ENCODE data around the gene MGLL.

Gene MGLL

DNA sequence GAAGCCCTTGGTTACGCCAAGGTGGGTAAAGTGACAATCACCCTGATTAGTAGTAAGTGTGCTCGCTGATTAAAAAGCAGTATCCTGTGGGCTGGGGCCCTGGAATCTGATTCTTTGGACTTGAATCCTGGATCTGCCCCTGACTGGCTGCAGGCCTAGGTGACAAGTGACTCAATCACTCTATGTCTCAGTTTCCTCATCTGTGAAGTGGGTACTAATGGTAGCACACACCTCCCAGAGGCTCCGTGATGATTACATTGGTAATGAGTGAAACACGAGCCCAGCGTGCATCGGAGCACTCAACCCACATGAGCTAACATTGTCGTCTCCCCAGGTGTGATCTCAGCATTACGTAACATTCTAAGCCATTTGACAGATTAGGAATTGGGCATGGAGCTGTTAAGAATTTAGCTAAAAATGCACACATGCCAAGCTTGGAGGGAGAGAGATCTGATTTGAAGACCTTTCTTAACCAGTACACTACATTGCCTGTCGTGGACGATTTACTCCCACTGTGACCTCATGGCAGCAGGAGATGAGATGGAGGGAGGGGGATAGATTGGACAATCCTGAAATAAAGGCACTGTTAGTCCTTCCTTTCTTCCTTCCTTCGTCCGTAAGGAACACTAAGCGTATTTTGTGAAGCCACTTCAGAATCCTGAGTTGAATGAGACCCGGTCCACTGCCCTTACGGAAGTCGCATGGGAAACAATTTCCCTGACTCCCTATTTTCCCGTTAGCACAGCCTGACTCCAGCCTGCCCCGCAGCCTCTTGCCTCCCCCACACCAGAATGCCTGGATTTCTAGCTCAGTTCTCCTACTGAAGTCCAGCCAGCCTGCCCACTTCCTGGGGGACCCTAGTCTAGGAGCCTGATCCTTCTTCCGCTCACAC, 32.1 kb downstream of the MGLL start:
- no peak for DNase-seq (ENCODE audit: low spot score)

DNA sequence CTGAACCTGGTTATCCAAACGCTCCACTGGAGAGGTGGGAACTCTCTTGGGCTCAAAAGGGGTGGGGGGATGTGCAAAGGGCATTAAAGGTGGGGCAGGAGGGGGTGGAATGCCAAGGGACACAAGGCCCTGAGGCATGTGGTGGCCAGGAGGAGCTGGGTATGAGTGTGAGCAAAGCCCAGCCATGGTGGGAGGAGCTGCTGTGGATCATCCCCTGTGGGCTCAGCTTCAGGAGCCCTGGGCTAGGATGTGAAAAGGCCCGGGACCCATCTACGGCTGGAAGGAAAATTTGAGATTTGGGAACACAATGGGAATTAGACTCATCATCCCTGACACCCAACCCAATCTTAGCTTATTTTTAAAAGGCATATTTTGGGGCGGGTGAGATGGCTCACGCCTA, 33.3 kb downstream of the MGLL start:
- DNase-seq (ENCODE audit: low spot score) = no peak

DNA sequence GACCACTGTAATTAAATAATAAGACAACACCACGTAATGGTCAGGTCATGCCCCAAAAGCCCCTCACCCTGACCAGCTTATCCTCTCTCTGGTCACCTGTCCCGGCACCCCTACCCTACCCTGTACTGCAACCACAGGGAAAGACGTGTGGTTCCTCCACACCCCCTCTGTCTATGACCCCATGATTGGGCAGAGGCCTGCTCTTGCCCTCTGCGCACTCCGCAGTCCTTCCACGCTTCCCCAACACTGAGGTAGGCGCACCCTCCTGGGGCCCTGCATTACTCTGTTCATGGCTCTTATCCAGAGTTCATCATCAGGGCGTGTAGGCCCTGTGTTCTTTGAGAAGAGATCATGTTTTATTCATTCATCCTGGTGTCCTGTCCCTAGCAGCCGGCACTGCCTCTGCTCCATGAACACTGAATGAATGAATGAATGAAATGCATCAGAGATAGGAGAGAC, 33.8 kb downstream of the MGLL start:
- no peak for DNase-seq (ENCODE audit: low spot score)

DNA sequence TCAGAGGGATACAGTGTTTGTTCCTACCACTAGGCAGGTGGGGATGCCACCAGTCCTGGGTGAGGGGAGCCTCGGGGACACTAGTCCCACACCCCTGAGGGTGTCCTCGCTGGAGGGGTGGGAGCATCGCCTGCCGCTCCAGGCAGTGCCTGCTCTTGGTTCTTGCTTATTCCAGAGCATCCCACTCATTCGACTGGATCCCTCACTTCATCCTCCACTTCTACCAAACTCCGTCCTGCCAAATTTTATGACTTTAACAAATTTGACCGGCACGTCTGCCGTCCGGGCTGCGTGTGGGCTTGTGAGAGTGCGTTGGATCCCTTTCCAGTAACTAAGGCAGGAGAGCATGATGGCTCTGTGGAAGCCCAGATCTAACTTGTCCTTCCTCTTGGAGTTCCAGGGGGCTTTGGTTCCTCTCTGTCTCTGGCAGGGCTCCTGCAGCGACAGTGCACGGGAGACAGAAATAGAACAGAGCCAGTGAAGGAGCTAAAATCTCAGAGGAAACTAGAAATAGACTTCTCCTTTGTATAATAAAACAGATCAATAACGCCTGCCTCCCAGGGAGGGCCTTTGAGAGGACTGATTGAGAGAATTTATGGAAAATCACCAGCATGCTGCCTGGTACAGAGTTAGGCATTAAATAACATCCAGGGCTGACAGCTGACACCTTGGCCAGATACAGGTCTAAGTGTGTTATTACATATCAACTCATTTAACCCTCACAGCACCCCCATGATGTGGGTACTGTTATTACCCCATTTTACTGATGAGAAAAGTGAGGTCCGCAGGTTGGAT, 34.5 kb downstream of the MGLL start:
- DNase-seq (ENCODE audit: low spot score) = no peak

DNA sequence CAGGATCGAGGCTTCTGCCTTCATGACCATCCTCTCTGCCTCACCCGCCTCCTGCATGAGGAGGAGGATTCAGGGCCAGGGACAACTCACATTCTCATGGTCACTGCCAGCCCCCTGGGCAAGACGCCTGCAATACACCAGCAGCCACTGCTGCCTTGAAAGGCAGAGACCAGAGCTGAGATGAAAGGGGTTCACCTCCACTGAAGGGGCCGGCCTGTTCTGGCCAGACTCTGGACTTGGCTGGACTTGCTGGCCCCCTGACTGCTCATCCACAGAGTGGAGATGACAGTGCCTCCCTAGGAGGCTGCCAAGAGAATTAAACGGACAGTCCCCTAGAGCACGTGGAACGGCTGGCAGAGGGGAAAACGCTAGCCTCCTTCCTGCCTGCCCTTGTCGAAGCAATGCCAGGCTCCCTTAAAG, 35.2 kb downstream of the MGLL start:
- DNase-seq (ENCODE audit: low spot score) = no peak

DNA sequence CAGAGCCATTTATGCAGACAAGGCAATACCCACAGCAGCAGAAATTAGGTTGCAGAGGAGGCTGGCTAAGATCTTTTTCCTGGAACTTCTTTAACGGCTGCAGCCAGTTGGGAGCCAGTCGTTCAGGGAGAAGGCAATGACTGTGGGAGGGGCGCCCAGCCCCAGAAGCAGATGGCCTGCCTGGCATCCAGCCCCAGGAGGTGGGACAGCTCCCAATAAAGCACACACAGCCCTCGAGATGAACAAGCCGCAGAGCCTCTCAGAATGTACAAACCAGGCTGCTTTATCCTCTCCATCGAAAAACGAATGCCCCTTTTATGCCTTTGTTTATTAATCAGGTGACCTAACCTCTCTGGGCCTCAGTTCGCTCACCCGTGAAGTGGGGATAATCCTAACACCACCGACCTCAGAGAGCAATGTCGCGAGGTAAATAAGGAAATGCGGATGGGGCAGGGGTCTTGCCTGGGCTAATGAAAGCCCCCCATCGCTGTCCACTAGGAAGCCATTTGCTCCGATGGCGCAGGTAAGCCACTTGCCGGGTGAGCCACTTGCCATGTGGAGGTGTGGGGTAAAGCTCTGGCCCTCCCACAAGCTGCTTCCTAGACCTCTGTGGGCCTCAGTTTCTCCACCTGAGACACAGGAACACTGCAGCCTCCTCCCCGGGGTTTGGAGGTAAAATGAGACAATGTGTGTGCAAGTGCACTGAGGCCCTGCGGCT, 35.8 kb downstream of the MGLL start:
- DNase-seq (ENCODE audit: low spot score) = no peak

DNA sequence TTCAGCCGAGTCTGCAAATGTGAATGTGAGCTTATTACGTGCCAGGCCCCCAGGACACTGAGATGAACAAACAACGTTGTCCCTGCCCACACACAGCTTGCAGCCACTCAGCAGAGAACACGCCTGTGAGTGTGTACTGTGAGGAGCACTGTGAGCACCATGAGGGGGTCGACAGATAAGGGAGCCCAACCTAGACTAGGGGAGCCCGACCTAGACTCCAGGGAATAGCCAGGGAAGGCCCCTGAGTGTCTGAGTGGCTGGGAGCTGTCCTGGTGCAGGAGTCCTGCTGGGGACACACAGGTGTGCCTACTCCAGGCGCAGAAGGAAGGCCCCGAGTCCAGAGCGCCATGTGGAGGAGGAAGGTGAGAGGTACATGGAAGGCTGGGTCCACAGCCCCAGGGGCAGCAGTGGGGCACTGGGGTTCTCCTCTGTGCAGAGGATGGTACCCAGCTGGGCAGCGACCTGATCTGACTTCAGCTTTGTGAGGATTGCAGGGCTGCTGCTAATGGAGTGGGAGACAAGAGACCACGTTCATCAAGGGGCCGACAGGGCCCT, 36.5 kb downstream of the MGLL start:
- no peak for DNase-seq (ENCODE audit: low spot score)

DNA sequence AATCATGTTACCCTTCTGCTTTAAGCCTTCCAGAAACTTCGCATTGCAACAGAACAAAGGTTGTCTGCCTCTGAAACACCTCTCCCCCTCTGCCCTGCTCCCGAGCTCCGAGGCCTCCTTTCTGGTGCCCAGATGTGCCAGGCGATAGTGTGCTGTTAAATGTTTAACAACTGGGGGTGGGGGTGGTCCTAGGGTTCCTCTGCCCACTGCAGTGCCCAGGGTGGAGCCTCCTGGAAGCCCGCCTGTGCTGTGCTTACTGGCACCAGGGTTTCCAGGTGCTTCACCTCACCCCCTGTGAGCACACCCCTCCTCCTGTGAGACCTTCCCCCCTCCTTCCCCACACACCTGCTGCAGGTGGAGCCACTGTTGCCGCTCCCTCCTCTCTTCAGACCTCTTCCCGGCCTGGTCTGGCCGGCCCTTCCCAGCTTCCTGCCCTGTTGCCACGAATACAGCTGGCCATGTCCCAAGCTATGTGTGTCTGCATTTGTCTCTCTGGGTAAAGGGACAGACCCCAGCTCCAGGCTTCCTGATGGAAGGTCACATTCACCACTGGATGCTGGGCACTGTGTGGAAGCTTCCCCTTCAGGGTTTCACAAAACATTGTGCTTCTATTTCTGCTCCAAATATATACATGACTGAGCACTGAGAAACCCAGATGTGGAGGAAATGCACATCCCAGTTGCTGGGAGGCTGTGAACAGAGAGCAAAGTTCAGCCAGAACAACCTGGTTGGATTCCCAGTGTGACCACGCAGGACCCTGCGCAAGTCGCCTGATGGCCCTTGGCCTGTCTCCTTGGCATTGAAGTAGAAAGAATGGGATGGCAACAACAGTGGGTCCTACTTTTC, 37.2 kb downstream of the MGLL start:
- DNase-seq (ENCODE audit: low spot score) = no peak

DNA sequence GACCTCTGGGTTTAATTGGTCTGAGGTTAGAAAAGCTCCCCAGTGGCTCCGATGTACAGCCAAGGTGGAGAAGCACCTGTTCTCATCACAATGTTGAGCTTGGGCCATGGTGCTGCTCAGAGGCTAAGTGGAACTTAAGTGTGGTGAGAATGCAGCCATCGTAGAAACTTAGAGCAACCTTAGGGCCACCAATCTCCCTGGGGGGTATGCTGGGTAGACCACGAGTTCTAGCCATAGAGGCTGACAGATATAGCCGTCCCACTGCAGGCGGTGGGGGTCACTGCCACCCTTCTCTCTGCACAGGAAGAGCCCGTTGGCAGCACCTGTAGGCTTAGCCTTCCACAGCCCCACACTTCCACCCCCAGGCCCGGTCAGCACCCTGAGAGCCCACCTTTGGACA, 38.0 kb downstream of the MGLL start:
- DNase-seq (ENCODE audit: low spot score) = no peak

DNA sequence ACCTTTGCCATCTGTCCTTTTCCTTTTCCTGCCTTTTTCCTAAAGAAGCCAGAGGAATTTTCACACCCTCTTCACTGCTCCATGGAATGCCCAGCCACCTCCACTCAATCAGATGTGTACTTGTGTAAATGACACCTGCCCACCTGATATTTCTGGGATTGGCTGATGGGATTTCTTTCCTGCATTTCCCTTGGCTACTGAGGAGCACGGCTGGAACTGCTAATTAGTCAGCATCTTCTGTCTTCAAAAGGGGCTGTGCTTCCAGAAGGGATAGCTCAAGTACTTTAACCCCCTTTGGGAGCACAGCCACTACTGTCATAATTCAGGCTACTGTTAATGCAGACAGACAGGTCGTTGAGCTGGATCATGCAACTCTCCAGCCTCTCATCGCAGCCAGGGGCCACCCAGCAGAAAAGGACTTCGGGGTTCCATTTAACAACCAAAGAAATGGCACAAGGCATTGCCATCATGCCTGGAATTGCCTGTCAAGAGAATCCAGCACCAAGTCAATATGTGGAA, 38.6 kb downstream of the MGLL start:
- no peak for DNase-seq (ENCODE audit: low spot score)

DNA sequence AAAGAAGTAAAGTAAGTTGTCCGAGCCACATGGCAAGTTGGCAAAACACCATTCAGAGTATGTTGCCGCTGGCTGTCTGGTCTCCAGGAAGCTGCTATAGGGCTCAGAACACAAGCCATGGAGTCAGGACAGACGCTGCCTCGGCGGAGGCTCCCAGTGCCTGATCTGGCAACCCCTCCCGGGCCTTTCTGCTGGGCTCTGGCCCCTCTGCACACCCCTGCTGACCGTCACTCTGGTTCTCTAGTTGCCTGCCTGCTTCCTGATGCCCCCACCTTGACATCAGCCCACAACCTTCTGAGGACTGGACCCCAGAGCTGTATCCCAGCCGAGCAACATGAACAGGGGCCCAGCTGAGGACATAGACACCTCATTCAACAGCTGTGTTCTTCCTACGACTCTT, 39.1 kb downstream of the MGLL start:
- DNase-seq (ENCODE audit: low spot score) = no peak

DNA sequence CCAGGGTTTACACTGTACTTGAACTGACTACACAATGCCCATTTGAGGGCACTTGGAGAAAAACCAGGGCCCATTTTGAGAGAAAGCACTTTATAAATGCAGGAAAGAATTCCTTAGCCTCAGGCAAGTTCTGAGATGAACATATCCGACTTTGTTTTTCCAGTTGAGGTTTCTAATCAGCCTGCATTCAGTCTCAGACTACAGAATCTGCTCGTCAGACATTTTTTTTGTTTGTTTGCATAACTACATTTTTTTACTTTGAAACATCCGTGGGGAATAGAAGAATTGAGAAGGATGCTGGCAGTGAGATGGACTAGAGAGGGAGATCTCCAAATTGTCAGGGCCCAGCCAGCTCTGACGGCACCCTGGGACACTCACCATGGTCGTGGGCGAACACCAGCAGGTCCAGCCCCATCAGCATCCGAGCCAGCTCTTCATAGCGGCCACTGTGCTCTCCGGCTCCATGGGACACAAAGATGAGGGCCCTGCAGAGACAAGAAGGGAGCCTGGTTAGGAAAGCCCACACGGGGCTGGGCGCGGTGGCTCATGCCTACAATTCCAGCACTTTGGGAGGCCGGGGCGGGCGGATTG, 40.8 kb downstream of the MGLL start:
- DNase-seq (ENCODE audit: low spot score) = no peak

DNA sequence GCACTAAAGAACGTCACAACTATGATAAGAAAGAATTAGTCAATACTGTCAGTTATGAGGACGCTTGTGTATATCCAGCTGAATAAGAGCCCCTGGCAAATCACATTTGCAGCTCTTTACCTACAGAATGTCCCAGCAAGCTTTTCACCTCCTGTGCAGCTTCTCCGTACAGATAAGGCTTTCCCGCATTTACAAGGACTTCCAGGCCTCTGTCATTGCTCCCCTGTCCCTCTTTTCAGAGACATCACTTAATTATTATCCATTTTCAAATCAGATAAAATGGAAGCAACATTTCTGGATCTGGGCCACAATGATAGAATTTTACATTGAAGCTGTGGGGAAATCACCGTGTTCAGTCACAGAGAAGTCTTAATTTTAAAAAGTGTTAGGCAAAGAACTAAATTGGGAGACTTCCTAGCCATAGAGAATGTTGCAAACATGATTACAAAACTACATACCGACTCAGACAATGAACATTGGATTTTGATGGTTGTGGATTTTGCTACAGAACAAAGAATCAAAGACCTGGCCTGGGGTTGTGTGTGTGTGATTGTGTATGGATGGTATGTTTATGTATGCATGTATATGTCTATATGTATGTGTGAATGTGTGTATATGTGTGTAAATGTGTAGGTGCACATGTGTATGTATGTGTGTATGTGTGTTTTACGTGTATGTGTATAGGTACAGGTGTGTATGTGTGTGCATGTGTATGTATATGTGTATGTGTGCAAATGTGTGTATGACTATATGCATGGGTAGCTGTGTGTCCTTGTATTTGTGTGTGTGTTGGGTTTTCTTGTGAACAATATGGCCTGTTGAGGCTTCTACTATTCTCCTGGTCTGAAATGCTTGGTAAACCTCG, 41.5 kb downstream of the MGLL start:
- no peak for DNase-seq (ENCODE audit: low spot score)

DNA sequence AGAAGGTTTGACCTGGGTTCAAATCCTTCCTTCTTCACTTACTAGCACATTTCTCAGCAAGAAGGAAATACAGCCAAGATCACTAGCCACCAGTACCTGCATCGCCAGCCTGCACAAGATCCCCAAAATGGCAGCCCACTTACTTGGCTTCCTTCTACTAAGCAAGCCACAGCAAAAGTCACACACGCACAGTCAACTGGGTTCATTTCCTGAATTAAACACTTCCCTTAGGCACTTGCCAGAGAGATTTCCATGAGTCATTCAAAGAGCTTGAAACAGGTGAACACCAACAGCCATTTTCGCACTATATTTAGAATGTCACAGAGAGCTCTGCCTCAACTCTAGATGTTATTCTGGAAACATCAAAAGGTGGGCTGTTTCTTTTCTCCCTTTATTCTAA, 42.6 kb downstream of the MGLL start:
- no peak for DNase-seq (ENCODE audit: low spot score)

DNA sequence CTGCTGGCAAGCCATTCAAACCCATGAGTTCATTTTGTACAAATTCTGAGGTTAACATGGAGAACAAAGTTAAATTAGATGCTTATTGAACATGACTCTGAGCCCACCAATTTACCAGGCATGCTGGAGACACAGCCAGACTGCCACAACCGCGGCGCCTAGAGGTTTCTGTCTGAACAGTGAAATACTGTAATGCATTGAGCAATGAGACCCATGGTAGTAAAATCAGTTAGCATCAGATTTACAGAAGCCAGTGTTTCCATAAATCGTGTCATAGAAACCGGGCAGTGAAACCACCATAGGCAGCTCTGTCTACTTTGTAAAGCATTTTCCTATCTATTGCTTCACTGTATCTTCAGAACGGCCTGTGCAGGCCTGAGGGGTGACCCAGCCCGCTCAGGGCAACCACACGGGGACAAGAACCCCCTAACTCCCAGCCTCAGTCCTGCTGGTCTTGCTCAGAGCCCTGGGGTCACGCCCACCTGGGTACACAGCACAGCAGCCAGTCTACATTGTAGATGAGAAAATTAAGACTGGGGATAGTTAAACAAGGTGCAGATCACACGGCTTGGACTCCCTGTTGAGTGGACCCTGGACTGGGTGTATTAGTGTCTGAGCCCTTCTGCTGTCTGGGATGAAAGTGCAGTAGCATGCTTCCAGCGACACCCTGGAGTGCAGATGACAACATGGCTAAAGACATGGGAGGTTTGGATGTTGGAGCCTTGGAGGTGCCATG, 44.2 kb downstream of the MGLL start:
- no peak for DNase-seq (ENCODE audit: low spot score)

DNA sequence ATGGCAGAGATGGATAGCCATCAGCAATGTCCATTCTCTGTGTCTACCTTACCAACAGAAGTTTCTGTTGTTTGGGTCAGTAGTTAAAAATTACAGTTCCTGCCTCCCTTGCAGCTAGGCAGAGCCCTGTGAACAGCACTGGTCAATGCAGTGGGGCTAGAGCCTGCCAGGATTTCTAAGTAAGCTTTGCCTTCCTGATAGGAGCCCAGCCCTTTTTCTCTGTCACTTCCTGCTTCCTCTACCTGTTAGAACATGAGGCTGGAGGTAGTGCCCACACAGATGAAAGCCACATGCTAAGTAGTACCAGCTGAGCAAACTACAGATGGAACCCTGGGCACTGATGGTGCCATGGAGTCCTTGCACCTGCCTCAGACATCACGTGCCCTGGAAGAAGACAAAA, 45.0 kb downstream of the MGLL start:
- DNase-seq (ENCODE audit: low spot score) = no peak

DNA sequence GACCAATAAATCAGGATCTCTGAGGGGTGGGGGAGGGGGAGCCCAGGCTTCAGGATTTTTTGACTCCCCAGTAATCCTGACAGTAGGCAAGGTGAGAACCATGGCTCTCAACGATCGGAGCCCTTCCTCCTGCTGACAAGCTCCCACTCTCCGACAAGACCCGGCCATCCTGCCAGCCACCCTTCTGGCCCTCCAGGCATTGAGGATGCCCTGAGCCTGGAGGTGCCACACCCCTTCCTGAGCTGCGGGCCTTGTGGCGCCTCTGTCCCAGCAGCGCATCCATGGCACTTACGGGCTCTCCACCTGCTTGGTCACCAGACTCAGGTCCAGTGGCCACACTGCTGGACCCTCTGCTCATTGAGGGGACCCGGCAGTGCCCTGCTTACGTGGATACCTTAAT, 46.0 kb downstream of the MGLL start:
- DNase-seq (ENCODE audit: low spot score) = no peak

DNA sequence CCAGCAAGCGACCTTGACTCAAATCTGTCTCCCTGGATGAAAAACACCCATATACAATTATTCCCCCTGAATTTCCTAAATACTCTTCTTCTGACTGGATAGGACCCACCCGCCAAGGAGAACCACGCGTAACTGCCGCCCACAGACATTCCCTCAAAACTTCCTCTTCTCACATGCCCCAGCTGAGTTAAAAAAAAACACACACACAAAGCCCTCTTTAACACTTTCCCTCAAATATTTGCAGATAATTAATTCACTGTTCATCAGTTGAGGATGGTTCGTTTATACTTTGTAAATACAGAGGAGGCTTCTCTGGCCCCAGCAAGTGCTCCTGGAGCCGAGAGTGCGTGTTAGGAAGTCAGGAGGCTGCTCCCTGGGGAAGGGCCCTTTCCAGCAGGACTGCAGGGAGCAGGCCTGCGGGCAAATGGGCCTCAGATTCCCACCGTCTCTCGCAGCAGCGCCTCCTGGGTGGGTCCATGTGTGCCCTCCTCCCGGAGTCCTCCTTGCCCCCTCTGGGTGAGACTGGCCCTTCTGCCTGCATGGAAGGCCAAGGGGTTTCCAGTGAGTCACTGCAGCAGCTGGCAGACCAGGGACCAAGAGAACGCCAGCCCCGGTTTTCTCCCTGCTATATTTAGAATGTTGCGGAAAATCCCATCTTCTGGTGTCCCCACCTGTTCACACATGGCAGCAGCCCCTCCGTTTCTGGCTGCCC, 46.8 kb downstream of the MGLL start:
- DNase-seq (ENCODE audit: low spot score) = no peak
